GM12891 (cell line): Measurements from ENCODE around the gene ARHGEF4.

Source experiments
- DNase-seq: peaks from one replicate; pipeline ENCODE4 v3.0.0; 2011; ENCODE audit warnings: low spot score; ENCODE audit not compliant: insufficient read length
- FAIRE-seq: peaks from 2 replicates; lab custom pipeline; 2011; peaks lifted over from hg19 to GRCh38; lab: Jason Lieb, UNC
- PAX5 ChIP-seq: IDR thresholded peaks from 2 replicates; pipeline ENCODE4 v1.6.1; 2011; ENCODE audit warnings: low read length, moderate library complexity, mild to moderate bottlenecking; ENCODE audit not compliant: insufficient read depth, severe bottlenecking
- POLR2A ChIP-seq: IDR thresholded peaks from 2 replicates; pipeline ENCODE4 v1.6.1; 2011; ENCODE audit warnings: low read depth, low read length, control low read depth
- POLR2AphosphoS5 ChIP-seq: IDR thresholded peaks from 2 replicates; pipeline ENCODE4 v1.6.1; 2011; ENCODE audit warnings: low read depth, low read length, control low read depth
- POU2F2 ChIP-seq: IDR thresholded peaks from 2 replicates; pipeline ENCODE4 v1.6.1; 2011; ENCODE audit warnings: low read depth, mild to moderate bottlenecking, control low read depth, low read length, moderate library complexity
- SPI1 ChIP-seq: IDR thresholded peaks from 2 replicates; pipeline ENCODE4 v1.6.1; 2011; ENCODE audit warnings: low read depth, low read length, control low read depth
- TAF1 ChIP-seq: IDR thresholded peaks from 2 replicates; pipeline ENCODE4 v1.6.1; 2011; ENCODE audit warnings: low read depth, low read length, control low read depth

The ARHGEF4 gene

DNA sequence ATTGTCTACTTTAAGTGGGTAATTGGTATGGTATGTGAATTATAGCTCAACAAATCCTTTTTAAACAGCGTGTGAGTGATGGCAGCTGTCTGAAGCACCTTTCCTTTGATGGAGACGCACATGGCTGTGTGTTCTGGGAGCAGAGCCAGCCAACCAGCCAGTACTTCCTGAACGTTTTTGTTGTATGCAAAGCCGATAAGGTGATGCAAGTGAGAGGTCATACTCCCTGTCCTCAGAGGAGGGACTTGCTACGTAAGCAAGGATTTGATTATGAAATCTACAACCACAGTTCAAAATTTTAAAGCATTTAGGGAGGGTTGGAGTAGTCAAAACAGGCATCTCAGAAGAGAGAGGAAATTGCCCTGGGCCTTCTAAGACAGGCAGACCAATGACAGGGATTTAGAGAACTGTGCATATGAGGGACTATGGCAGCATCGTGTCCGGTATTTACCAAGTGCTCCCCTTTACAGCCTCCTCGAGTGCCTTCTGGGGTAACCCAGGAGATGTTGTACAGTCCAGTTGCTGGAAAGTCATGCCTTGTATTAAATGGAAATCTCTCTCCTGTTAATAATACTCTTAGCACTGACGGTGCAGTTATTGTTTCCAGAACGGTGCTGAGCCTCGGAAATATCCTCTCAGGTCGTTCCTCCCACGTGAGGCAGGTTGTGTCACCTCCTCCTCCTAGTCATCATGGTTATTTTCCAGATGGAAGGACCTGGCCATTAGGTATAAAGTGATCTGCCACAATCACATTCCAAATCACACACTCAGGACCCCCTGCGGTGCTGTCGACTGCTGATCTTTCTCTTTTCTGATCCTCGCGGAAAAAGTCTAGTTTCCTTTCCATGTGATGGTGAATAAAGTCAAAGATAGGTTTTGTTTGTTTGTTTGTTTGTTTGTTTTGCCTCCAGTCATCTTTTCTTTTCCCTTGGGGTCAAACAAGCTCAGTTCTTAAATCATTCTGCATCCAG, 28.4 kb downstream of the ARHGEF4 start:
- DNase-seq (no peak), FAIRE-seq (no peak)
- no peak for TF ChIP-seq POU2F2
- TF ChIP-seq POLR2AphosphoS5, result no peak
- TF ChIP-seq SPI1, result no peak
- no peak for TF ChIP-seq PAX5
- TF ChIP-seq POLR2A, result no peak
- TF ChIP-seq TAF1, result no peak

DNA sequence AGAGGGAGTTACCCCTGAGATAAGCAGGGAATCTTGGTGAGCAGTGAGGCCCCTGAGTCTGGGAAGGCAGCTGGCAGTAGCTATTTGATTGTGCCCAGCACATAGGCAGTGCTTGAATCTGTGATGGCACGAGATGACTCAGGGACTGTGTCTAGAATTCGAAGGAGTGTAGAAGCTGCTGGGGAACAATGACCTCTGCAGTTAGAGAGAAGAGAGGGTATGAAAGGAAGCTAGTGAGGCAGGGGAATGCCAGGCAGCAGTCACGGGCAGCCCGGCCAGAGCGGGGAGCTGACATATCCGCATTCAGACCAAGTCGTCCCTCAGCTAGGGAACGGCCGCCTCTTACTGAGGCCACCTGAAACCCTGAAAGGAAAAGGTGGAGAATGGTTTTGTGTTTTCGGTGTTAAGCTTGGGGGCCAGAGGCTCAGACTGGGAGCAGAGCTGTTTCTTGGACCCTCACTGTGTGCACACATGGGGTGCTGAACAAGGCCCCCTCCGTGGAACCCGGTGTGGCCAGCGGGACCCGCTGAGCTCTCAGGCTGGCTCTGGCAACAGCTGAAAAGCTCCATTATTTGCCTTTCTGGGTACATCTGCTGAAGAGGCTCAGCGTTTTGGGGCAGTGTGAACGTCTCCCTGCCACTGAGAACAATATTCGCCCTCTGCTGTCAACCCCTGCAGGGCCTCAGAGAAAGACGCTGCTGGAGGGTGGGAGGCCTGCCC, 32.9 kb downstream of the ARHGEF4 start:
- no peak for FAIRE-seq
- TF ChIP-seq PAX5 (no peak), POLR2AphosphoS5 (no peak), POLR2A (no peak)

GRCh38 chr2:130870161-130870485, 33.4 kb downstream of the ARHGEF4 start:
- DNase-seq, result no peak
- TF ChIP-seq POLR2A (no peak), POU2F2 (no peak), POLR2AphosphoS5 (no peak), PAX5 (no peak), SPI1 (no peak), TAF1 (no peak)
- FAIRE-seq, result no peak

More for the DNA sequence above, 32.9 kb downstream of the ARHGEF4 start:
- no peak for DNase-seq

GRCh38 chr2:130870779-130871178, 34.1 kb downstream of the ARHGEF4 start:
- DNase-seq, result no peak
- TF ChIP-seq POU2F2, result no peak
- no peak for TF ChIP-seq SPI1
- TF ChIP-seq PAX5, result no peak
- no peak for TF ChIP-seq POLR2AphosphoS5
- no peak for TF ChIP-seq POLR2A
- no peak for TF ChIP-seq TAF1
- no peak for FAIRE-seq

GRCh38 chr2:130871843-130872740, 35.4 kb downstream of the ARHGEF4 start:
- no peak for FAIRE-seq
- DNase-seq, result no peak
- no peak for TF ChIP-seq PAX5
- no peak for TF ChIP-seq POLR2AphosphoS5
- TF ChIP-seq POU2F2, result no peak
- TF ChIP-seq SPI1, result no peak
- TF ChIP-seq POLR2A, result no peak
- TF ChIP-seq TAF1, result no peak

DNA sequence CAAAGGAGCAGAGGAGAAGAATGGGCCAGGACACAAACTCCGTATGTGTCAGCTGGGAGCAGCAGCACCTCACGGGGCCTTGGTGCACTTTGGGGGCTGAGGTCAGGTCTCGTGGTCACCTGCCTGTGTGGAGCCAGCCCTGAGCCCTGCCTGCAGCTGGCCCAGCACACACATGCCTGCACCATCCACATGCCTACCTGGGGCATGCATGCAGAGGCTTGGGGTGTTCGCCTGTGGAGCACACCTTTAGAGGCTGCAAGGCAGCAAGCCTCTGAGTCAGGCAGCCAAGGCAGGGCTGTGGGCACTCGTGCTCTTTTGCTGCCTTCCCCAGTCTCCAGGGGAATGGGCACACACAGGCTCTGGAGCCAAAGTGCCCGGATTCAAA, 36.0 kb downstream of the ARHGEF4 start:
- TF ChIP-seq POLR2AphosphoS5 (no peak), POLR2A (no peak), TAF1 (no peak), SPI1 (no peak), PAX5 (no peak), POU2F2 (no peak)
- DNase-seq (no peak), FAIRE-seq (no peak)

DNA sequence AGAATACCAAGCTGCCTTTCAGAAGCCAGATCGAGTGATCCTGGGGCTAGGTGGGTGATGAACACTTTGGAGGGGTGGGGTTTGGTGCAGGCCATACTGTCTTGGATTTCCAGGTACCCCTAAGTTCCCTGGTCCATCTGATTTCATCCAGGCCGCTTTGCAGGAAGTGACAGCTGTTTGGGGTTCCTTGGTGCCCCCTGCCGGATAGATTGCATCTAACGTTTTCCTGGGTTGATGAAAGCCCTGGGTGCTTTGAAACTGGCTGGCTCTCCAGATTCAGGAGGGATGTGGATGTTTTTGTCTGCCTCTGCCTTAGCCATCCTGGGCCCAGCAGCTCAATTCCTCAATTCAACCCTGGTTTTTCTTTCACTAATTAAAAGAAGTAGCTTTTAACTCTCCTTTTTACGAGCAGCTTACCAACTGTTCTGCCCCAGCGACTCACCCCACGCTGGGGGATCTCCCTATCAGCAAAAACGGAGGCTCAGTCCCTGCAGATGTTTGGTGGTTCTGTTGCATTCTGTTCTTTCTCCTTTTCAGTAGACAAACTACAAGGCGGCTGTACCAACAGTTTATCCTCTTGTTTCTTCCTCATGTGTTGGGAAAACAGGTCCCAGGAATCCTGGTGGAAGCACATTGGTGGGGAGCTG, 37.1 kb downstream of the ARHGEF4 start:
- TF ChIP-seq SPI1 (peak; percentile 19; the same call in 1 of the 2 replicates), POLR2AphosphoS5 (no peak)
- DNase-seq, result peak; percentile 51
- peak; percentile 66 for FAIRE-seq

- no peak for TF ChIP-seq PAX5
- FAIRE-seq, result no peak
- no peak for DNase-seq
Measured at GRCh38 chr2:130874512-130874911, 37.8 kb downstream of the ARHGEF4 start.

GRCh38 chr2:130875935-130876334, 39.2 kb downstream of the ARHGEF4 start:
- DNase-seq, result no peak
- no peak for FAIRE-seq
- TF ChIP-seq PAX5, result no peak
- TF ChIP-seq TAF1, result no peak
- no peak for TF ChIP-seq POLR2A
- TF ChIP-seq POLR2AphosphoS5, result no peak
- no peak for TF ChIP-seq SPI1
- TF ChIP-seq POU2F2, result no peak
